ENCODE data around the gene MSN. TPM values are rescaled to one million over a fixed set of nuclear protein-coding genes. Genes with fewer than 3 reads are reported as not detected.
A peak's percentile ranks its signal among the peaks of the same experiment; 100 is the strongest.
"Not testable (repeated sequence)": the region's sequence is repeated elsewhere in the genome, so short reads cannot be mapped to it uniquely, and the experiment has no call there.

The MSN gene
- polyA plus RNA-seq, 6 donors from 2014 or later: 494 to 728 (median 559) TPM

- Mint-ChIP-seq H3K4me1 (peaks cover 18 to 44% (median 25%) of the 10 kb centered on the region in 3 donors), H3K36me3 (peaks cover 0 to 18% of the 10 kb centered on the region in 2 donors), H3K4me3 (no peak overlapping the region), H3K27ac (peak overlapping the region in 2 of 6 donors; percentile 18 to 50), H3K27me3 (no peaks in the 10 kb centered on the region), H3K9me3 (peaks cover 0 to 4% (median 0%) of the 10 kb centered on the region in 7 donors)
- no peak for ATAC-seq (ENCODE audit: low read depth in 2 of 2)
- no peak for DNase-seq
Observed at GRCh38 chrX:65745427-65745826, 78.0 kb downstream of the MSN start.

DNA sequence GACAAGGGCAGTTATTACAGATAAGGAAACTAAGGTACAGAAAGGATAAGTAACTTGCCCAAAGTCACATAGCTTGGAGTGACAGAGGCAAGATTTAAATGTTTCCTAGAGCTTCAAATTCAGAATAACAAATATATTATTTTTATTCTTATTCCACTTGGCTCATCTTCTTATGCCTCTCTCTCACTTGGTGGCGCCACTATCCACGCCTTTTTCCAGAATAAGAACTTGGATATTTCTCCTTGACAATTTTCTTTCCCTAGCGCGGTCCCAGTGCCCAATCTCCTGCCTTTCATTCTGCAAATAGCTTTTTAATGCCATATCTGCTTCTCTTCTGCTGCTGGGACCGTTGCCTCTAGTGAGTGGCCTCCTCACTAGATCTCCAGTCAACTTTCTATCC, 78.5 kb downstream of the MSN start:
- H3K4me3 Mint-ChIP-seq: no peak overlapping the region
- no peak for DNase-seq
- H3K4me1 Mint-ChIP-seq: peaks cover 23 to 45% (median 31%) of the 10 kb centered on the region in 3 donors
- no peak for ATAC-seq (ENCODE audit: low read depth in 2 of 2)
- H3K27me3 Mint-ChIP-seq: no peaks in the 10 kb centered on the region
- peaks cover 0 to 4% (median 0%) of the 10 kb centered on the region in 7 donors for H3K9me3 Mint-ChIP-seq
- peak overlapping the region in 3 of 6 donors; percentile 5 to 95 (median 73) for H3K27ac Mint-ChIP-seq
- H3K36me3 Mint-ChIP-seq: peaks cover 0 to 13% of the 10 kb centered on the region in 2 donors

GRCh38 chrX:65750674-65751469, 83.4 kb downstream of the MSN start:
- Mint-ChIP-seq H3K27ac (peak overlapping the region in 5 of 6 donors; percentile 24 to 91 (median 70)), H3K36me3 (no peaks in the 10 kb centered on the region), H3K27me3 (peaks cover 0 to 7% (median 0%) of the 10 kb centered on the region in 3 donors), H3K4me3 (peak overlapping the region in 6 of 8 donors; percentile 58 to 76 (median 72)), H3K4me1 (peaks cover 30 to 42% (median 33%) of the 10 kb centered on the region in 3 donors), H3K9me3 (peaks cover 0 to 12% (median 3%) of the 10 kb centered on the region in 7 donors)
- DNase-seq (no peak), ATAC-seq (ENCODE audit: low read depth in 2 of 2) (no peak)

DNA sequence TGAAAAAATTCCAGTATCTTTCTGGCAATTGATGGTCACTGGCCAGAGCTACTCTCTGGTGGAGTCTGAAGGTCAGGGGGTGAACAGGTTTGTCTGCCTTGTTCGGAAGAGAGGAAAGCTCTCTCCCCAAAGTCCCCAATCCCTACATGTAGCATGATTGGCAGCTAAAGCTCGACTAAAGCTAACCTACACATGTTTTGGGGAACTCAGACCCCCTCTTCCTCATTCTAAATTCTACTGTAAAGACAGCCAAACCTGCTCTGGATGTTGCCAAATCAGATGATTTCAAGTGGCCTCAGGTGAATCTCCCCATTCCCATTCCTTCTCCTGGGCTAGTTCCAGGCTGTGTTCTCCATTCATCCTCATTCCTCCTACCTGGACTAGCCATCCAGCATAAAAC, 84.1 kb downstream of the MSN start:
- no peak for DNase-seq
- Mint-ChIP-seq H3K9me3 (peaks cover 0 to 12% (median 3%) of the 10 kb centered on the region in 7 donors), H3K4me3 (peak overlapping the region in 7 of 8 donors; percentile 44 to 76 (median 71)), H3K27ac (peak overlapping the region; percentile 25 to 91 (median 80)), H3K4me1 (peaks cover 27 to 35% (median 28%) of the 10 kb centered on the region in 3 donors), H3K36me3 (no peaks in the 10 kb centered on the region), H3K27me3 (peaks cover 0 to 7% (median 0%) of the 10 kb centered on the region in 3 donors)
- ATAC-seq (ENCODE audit: low read depth in 2 of 2): peak; percentile 34 to 41

DNA sequence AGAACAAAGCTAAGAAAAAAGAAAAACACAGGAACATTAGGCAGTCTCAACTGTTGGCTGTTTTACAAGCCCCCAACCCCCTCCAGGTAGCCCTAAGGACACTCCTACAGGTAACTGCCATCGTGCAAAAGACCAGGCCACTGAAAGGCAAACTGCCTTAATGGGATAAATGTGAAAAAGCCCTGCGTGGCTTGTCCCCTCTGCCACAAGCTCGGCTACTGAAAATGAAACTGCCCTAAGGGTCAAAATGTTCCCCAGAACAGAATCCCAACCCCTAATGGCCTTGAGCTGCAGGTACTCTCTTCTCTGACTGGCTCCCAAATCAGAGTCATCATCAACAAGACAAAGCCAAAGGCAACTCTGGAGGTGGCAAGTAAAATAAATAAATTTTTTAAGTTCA, 84.8 kb downstream of the MSN start:
- Mint-ChIP-seq H3K4me3 (peak overlapping the region; percentile 41 to 76 (median 70)), H3K27ac (peak overlapping the region in 5 of 6 donors; percentile 6 to 86 (median 62)), H3K4me1 (peaks cover 25 to 33% (median 27%) of the 10 kb centered on the region in 3 donors), H3K27me3 (peaks cover 0 to 7% (median 0%) of the 10 kb centered on the region in 3 donors), H3K9me3 (peaks cover 0 to 12% (median 3%) of the 10 kb centered on the region in 7 donors), H3K36me3 (no peaks in the 10 kb centered on the region)
- ATAC-seq (ENCODE audit: low read depth in 2 of 2) (no peak), DNase-seq (no peak)

DNA sequence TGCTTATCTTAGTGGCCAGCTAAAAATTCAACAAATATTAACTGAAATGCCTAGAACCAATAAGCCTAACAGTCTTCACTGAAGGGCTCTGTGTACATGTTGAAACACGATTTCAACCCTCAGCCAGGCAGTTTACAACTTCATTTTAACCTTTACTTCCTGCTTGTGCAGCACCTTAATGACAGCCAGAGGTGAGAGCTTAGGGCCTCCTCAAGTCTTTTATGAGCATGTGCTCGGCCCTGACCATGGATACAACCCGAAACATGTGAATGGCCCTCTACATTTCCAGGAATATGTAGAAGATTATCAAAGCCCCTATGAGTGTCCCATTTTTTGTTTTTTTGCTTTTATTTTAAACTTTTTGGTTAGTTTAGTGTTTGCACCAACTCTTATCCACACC, 88.3 kb downstream of the MSN start:
- DNase-seq (no peak), ATAC-seq (ENCODE audit: low read depth in 2 of 2) (no peak)
- Mint-ChIP-seq H3K27me3 (peaks cover 0 to 7% (median 0%) of the 10 kb centered on the region in 3 donors), H3K27ac (no peak overlapping the region), H3K4me1 (peaks cover 19 to 23% (median 21%) of the 10 kb centered on the region in 3 donors), H3K36me3 (no peaks in the 10 kb centered on the region), H3K9me3 (peaks cover 0 to 18% (median 5%) of the 10 kb centered on the region in 7 donors), H3K4me3 (no peak overlapping the region)

DNA sequence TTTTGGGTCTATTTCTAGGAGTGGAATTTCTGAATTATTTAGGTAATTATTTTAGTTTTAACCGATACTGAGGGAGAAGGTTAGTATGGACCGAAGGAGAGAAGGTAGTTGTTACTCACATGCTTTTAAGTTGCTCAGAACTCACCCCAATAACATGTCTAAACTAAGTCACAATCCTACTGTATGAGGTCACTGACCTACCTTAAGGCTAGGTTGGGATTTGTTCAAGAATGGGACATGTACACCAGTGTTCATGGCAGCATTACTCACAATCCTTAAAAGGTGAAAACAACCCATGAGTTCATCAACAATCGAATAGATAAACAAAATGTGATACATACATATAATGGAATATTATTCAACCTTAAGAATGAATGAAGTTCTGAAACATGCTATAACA, 90.5 kb downstream of the MSN start:
- peaks cover 2 to 8% (median 2%) of the 10 kb centered on the region in 3 donors for H3K4me1 Mint-ChIP-seq
- ATAC-seq (ENCODE audit: low read depth in 2 of 2): no peak
- no peak overlapping the region for H3K4me3 Mint-ChIP-seq
- peaks cover 0 to 14% (median 0%) of the 10 kb centered on the region in 3 donors for H3K27me3 Mint-ChIP-seq
- peaks cover 0 to 21% (median 9%) of the 10 kb centered on the region in 7 donors for H3K9me3 Mint-ChIP-seq
- peaks cover 0 to 9% of the 10 kb centered on the region in 2 donors for H3K36me3 Mint-ChIP-seq
- H3K27ac Mint-ChIP-seq: peak overlapping the region in 1 of 6 donors; percentile 15
- no peak for DNase-seq

GRCh38 chrX:65758505-65758904, 91.1 kb downstream of the MSN start:
- ATAC-seq (ENCODE audit: low read depth in 2 of 2): no peak
- peaks cover 0 to 6% (median 0%) of the 10 kb centered on the region in 3 donors for H3K4me1 Mint-ChIP-seq

GRCh38 chrX:65759525-65759924, 92.1 kb downstream of the MSN start:
- H3K36me3 Mint-ChIP-seq; ATAC-seq (ENCODE audit: low read depth in 2 of 2); H3K4me3 Mint-ChIP-seq; H3K4me1 Mint-ChIP-seq; DNase-seq: not testable (repeated sequence)
- peaks cover 0 to 14% (median 7%) of the 10 kb centered on the region in 7 donors for H3K9me3 Mint-ChIP-seq
- peaks cover 0 to 23% (median 0%) of the 10 kb centered on the region in 3 donors for H3K27me3 Mint-ChIP-seq
- H3K27ac Mint-ChIP-seq: peak overlapping the region in 1 of 6 donors; percentile 43

More at GRCh38 chrX:65758505-65758904, 91.1 kb downstream of the MSN start:
- DNase-seq: no peak
- Mint-ChIP-seq H3K4me3 (no peak overlapping the region), H3K9me3 (peaks cover 0 to 22% (median 9%) of the 10 kb centered on the region in 7 donors), H3K27ac (no peak overlapping the region), H3K27me3 (peaks cover 0 to 17% (median 0%) of the 10 kb centered on the region in 3 donors), H3K36me3 (peaks cover 0 to 9% of the 10 kb centered on the region in 2 donors)

DNA sequence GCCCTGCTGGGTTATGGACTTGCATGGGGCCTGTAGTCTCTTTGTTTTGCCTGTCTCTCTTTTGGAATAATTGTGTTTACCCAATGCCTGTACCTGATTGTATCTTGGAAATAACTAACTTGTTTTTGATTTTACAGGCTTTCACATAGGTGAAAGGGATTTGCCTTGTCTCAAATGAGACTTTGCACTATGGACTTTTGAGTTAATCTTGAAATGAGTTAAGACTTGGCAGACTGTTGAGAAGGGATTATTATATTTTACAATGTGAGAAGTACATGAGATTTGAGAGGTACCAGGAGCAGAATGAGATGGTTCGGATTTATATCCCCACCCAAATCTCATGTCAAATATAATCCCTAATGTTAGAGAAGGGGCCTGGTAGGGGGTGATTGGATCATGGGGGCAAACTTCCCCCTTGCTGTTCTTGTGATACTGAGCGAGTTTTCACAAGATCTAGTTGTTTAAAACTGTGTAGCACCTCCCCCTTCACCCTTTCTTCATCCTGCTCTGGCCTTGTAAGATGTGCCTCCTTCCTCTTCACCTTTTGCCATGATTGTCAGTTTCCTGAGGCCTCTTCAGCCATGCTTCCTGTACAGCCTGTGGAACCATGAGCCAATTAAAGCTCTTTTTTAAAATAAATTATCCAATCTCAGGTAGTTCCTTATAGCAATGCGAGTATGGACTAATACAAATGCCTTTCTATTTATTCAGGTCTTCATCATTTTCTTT, 102.3 kb downstream of the MSN start:
- H3K9me3 Mint-ChIP-seq: peaks cover 0 to 9% (median 2%) of the 10 kb centered on the region in 7 donors
- no peaks in the 10 kb centered on the region for H3K36me3 Mint-ChIP-seq
- no peak overlapping the region for H3K27ac Mint-ChIP-seq
- H3K27me3 Mint-ChIP-seq: no peaks in the 10 kb centered on the region
- ATAC-seq (ENCODE audit: low read depth in 2 of 2): no peak
- peaks cover 17 to 25% (median 21%) of the 10 kb centered on the region in 3 donors for H3K4me1 Mint-ChIP-seq
- H3K4me3 Mint-ChIP-seq: peak overlapping the region in 3 of 8 donors; percentile 35 to 59 (median 38)
- DNase-seq: no peak

DNA sequence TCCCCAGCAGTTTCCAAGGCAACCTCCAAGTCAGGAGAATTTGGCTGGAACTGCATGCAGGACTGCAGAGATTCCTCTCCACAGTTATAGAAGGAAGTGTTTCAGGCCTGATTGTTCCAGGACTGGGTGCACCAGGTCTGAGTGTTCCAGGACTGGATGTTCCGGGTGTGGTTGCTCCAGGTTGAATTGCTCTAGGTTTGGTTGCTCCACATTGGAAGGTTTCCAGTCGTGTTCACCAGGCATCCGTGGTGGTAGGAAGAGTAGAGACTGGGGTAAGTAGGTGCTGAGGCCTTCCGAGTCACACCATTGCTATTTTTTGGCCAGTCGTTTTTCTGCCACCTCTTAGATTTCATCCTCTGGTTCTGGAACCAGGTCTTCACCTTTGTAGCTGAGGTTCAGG, 105.4 kb downstream of the MSN start:
- H3K4me1 Mint-ChIP-seq: peaks cover 16 to 25% (median 21%) of the 10 kb centered on the region in 3 donors
- no peak overlapping the region for H3K4me3 Mint-ChIP-seq
- H3K36me3 Mint-ChIP-seq: no peaks in the 10 kb centered on the region
- DNase-seq (no peak), ATAC-seq (ENCODE audit: low read depth in 2 of 2) (no peak)
- H3K27me3 Mint-ChIP-seq: peaks cover 0 to 2% (median 0%) of the 10 kb centered on the region in 3 donors
- peaks cover 0 to 9% (median 2%) of the 10 kb centered on the region in 7 donors for H3K9me3 Mint-ChIP-seq
- H3K27ac Mint-ChIP-seq: peak overlapping the region in 1 of 6 donors; percentile 11

- Mint-ChIP-seq H3K36me3 (no peaks in the 10 kb centered on the region), H3K4me3 (no peak overlapping the region), H3K4me1 (peaks cover 16 to 19% (median 18%) of the 10 kb centered on the region in 3 donors), H3K9me3 (peaks cover 0 to 2% (median 0%) of the 10 kb centered on the region in 7 donors), H3K27me3 (peaks cover 0 to 19% (median 0%) of the 10 kb centered on the region in 3 donors), H3K27ac (no peak overlapping the region)
- ATAC-seq (ENCODE audit: low read depth in 2 of 2): no peak
- DNase-seq: no peak
Observed at GRCh38 chrX:65781845-65782244, 114.4 kb downstream of the MSN start.

GRCh38 chrX:65783746-65784145, 116.3 kb downstream of the MSN start:
- H3K4me3 Mint-ChIP-seq: no peak overlapping the region
- no peak overlapping the region for H3K27ac Mint-ChIP-seq
- no peaks in the 10 kb centered on the region for H3K36me3 Mint-ChIP-seq

More at GRCh38 chrX:65783746-65784145, 116.3 kb downstream of the MSN start:
- H3K27me3 Mint-ChIP-seq: peaks cover 0 to 8% (median 0%) of the 10 kb centered on the region in 3 donors
- peaks cover 0 to 2% (median 0%) of the 10 kb centered on the region in 7 donors for H3K9me3 Mint-ChIP-seq
- ATAC-seq (ENCODE audit: low read depth in 2 of 2): no peak
- peaks cover 16 to 19% (median 18%) of the 10 kb centered on the region in 3 donors for H3K4me1 Mint-ChIP-seq
- no peak for DNase-seq
